HG03139 (cell line): Measurements from ENCODE around the gene P3H1.
"Not testable (repeated sequence)": the region's sequence is repeated elsewhere in the genome, so short reads cannot be mapped to it uniquely, and the experiment has no call there.

Experiments
- ATAC-seq: cut with Tn5 transposase; IDR thresholded peaks from one replicate; pipeline ENCODE4 v1.9.1; 2021; ENCODE audit not compliant: unreplicated experiment

P3H1 gene

DNA sequence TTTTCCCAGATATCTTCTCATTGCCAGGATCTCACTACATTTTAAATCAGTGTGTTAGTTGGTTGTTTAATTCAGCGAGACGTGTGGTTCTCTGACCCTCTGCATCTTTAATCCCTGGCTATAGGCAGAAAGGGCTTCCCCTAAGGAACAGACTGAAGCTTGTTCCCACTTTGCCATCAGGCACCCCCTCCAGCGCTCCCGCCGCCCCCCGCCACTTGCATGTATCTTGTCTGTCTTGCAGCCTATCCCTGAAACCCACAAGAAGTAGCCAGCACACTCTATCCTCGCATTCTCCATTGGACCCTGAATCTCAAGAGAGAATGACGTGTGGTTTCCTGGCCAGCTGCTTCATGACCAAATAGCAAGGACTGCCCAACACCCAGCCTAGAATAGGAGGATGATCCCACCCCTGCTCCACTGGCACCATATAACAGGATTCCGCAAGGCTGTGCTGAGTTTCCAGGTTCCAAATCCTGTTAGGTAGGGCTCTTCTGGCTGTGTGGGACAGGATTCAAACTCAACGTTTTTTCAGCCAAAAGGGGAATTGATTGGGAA, 34.6 kb downstream of the P3H1 start:
- ATAC-seq, result no peak

GRCh38 chr1:42731585-42731984, 35.2 kb downstream of the P3H1 start:
- no peak for ATAC-seq

GRCh38 chr1:42730988-42731387, 35.8 kb downstream of the P3H1 start:
- no peak for ATAC-seq

DNA sequence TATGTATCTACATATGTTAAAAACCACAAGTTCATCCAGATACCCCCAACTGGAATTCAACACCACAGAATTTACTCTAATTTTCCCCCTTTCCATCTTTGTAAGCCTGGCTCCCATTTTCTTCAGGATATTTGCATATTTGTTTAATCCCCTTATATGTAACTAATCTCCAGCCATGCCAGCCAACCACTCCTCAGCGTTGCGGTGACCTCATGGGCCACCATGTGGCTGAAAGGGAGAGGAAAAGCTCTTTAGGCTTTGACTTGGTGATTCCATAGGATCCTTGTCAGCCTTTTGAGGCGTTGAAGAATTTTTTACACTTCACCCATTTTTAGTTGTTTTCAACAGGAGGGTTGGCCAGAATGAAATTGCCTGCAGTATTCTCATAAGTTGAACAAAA, 36.8 kb downstream of the P3H1 start:
- ATAC-seq, result no peak

GRCh38 chr1:42725820-42726219, 41.0 kb downstream of the P3H1 start:
- not testable (repeated sequence) for ATAC-seq

DNA sequence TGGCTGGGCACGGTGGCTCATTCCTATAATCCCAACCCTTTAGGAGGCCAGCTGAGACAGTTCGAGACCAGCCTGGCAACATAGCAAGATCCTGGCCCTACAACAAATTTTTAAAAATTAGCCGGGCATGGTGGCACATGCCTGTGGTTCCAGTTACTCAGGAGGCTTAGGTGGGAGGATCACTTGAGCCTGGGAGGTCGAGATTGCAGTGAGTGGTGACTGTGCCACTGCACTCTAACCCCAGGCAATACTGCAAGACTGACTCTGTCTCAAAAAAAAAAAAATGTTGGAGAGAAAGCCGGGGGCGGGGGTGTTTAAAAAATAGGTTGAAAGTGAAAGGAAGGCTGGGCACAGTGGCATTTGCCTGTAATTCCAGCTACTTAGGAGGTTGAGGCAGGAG, 43.3 kb downstream of the P3H1 start:
- no peak for ATAC-seq

GRCh38 chr1:42722403-42722802, 44.4 kb downstream of the P3H1 start:
- not testable (repeated sequence) for ATAC-seq

DNA sequence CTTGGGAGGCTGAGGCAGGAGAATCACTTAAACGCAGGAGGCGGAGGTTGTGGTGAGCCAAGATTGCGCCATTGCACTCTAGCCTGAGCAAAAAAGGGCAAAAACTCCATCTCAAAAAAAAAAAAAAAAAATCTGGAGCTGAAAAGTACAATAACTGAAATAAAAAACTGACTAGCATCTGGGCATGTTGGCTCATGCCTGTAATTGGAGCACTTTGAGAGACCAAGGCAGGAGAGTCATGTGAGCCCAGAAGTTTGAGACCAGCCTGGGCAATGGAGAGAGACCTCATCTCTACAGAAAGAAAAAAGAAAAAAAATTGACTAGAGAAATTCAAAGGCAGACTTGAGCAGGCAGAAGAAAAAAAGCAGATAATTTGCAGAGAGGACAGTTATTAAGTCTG, 44.9 kb downstream of the P3H1 start:
- ATAC-seq, result no peak

DNA sequence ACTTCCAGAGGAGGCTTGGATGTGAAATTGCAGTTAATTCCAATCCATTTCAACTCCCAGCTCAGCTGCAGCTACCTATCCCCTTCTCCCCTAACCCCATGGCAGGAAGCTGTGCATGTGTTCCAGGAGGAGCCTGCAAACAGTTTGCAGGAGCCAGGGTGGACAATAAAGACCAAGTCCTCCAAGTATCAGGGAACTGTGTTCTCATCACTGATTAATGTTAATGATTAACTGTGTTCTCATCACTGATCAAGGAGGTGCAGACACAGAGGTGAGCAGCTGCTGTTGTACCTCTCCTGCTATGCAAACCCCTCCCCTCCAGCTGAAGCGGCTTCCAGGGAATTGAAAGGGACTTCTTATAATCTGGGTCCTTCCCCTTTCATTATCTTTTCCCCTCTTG, 46.0 kb downstream of the P3H1 start:
- no peak for ATAC-seq

GRCh38 chr1:42714441-42714840, 52.4 kb downstream of the P3H1 start:
- not testable (repeated sequence) for ATAC-seq

GRCh38 chr1:42713293-42713692, 53.5 kb downstream of the P3H1 start:
- ATAC-seq, result no peak

DNA sequence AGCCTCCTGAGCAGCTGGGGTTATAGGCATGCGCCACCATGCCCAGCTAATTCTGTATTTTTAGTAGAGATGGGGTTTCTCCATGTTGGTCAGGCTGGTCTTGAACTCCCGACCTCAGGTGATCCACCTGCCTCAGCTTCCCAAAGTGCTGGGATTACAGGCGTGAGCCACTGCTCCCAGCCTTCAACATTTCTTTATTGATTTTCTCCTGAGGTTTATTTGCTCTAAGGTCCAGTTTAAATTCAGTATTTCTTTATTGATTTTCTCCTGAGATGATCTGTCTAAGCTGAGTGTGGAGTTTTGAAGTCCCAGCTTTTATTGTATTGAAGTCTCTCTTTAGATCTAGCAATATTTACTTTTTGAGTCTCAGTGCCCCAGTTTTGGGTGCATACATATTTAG, 54.0 kb downstream of the P3H1 start:
- not testable (repeated sequence) for ATAC-seq

DNA sequence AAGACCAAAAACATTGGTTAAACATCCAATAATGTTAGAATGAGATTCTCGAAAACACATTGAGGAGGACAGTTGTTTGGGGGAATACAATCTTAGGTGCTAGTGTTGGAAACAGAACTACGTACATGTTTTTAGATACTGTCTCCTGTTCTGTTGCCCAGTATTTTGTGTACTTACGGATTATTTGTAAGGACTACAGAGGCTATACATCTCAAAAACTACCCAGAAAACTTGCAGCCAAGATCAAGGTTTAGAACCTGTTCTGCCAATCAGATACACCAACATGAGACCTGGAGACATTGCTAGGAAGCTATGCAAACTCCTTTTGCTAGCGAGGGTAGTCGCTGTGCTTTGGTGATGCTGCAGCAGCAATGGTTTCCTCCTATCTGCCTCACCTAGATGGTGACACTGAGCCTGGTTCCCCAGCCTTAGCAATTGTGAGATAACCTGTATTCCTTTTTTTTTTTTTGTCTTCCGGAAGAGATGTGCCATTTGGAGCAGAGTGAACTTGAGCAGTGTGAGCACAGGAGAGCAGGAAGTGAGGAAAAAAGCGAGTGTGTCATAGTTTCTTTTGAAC, 62.9 kb downstream of the P3H1 start:
- no peak for ATAC-seq

DNA sequence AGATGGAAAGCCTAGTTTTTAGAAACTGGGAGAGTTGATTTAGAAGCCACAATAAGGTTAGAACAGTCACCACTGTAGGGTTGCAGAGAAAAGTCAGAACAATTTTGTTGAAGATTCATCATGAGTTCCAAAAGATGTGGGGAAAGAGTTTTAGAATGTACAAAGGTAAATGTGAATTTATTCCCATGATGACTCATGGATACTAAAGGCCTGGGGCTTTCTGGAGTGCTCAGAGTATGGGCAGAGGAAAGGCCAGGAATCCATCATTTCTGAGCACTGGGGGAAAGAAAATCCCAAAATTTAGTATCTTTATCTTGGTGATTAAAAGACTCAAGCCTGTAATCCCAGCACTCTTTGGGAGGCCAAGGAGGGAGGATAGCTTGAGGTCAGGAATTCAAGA, 66.8 kb downstream of the P3H1 start:
- no peak for ATAC-seq

GRCh38 chr1:42698081-42698813, 68.6 kb downstream of the P3H1 start:
- no peak for ATAC-seq
